DOHH2 (cell line): ENCODE data around the gene PINLYP.

Source experiments
- H3F3A ChIP-seq: fragments of 200-600 bp; sonication (generic), shearing (Covaris generic); 2 replicates; pipeline ENCODE4 v1.6.0; 2016; ENCODE audit warnings: antibody characterized with exemption, mild to moderate bottlenecking; ENCODE audit not compliant: control insufficient read depth, insufficient read depth
- H3K27ac ChIP-seq: fragments of 200-600 bp; sonication (generic); 2 replicates; pipeline ENCODE4 v1.5.1; 2014; ENCODE audit warnings: low read depth, mild to moderate bottlenecking, low read length, moderate library complexity
- H3K27me3 ChIP-seq: fragments of 200-600 bp; sonication (generic); 2 replicates; pipeline ENCODE4 v1.6.1; 2014; ENCODE audit warnings: mild to moderate bottlenecking, low read length, mixed read lengths; ENCODE audit not compliant: control insufficient read depth
- H3K36me3 ChIP-seq: fragments of 200-600 bp; sonication (generic); 2 replicates; pipeline ENCODE4 v1.6.1; 2014; ENCODE audit warnings: mild to moderate bottlenecking, low read length, moderate library complexity, mixed read lengths; ENCODE audit not compliant: control insufficient read depth
- H3K4me1 ChIP-seq: fragments of 200-600 bp; sonication (generic); 2 replicates; pipeline ENCODE4 v1.6.1; 2014; ENCODE audit warnings: mild to moderate bottlenecking, low read length, mixed read lengths; ENCODE audit not compliant: control insufficient read depth
- H3K4me2 ChIP-seq: fragments of 200-600 bp; sonication (generic); 2 replicates; pipeline ENCODE4 v1.6.0; 2014; ENCODE audit warnings: mild to moderate bottlenecking, low read length, moderate library complexity
- H3K4me3 ChIP-seq: fragments of 200-600 bp; sonication (generic); 2 replicates; pipeline ENCODE4 v1.5.1; 2014; ENCODE audit warnings: mild to moderate bottlenecking, low read length, mixed read lengths
- H3K79me2 ChIP-seq: fragments of 200-600 bp; sonication (generic); 2 replicates; pipeline ENCODE4 v1.6.1; 2014; ENCODE audit warnings: mild to moderate bottlenecking, low read length, mixed read lengths; ENCODE audit not compliant: control insufficient read depth
- H3K9me2 ChIP-seq: fragments of 200-600 bp; sonication (generic); replicated peaks from 2 replicates; pipeline ENCODE4 v1.6.1; 2014; ENCODE audit warnings: mild to moderate bottlenecking, low read length, mixed read lengths; ENCODE audit not compliant: control insufficient read depth
- H3K9me3 ChIP-seq: fragments of 200-600 bp; sonication (generic); 2 replicates; pipeline ENCODE4 v1.6.1; 2014; ENCODE audit warnings: antibody characterized with exemption, low read length, mixed read lengths; ENCODE audit not compliant: control insufficient read depth, insufficient read depth
- H4K20me1 ChIP-seq: fragments of 200-600 bp; sonication (generic); 2 replicates; pipeline ENCODE4 v1.6.0; 2014; ENCODE audit warnings: low read depth, mild to moderate bottlenecking, antibody characterized with exemption, low read length, moderate library complexity; ENCODE audit not compliant: control insufficient read depth, insufficient read depth
- CTCF ChIP-seq: fragments of 200-600 bp; sonication (generic); IDR thresholded peaks from one replicate; pipeline ENCODE4 v1.5.1; 2014; ENCODE audit warnings: antibody characterized with exemption, mild to moderate bottlenecking, low read depth, low read length; ENCODE audit not compliant: poor library complexity, severe bottlenecking
- EZH2phosphoT487 ChIP-seq: fragments of 200-600 bp; sonication (generic); IDR thresholded peaks from 2 replicates; pipeline ENCODE4 v1.6.1; 2017; ENCODE audit warnings: borderline replicate concordance, mild to moderate bottlenecking, antibody characterized with exemption, low read length, moderate library complexity, mixed read lengths

Gene PINLYP

GRCh38 chr19:43591904-43592772, 16.5 kb downstream of the PINLYP start:
- Histone ChIP-seq H3K79me2 (peaks cover 27% of the 10 kb centered on the region), H3K36me3 (peaks cover 21% of the 10 kb centered on the region), H4K20me1 (no peaks in the 10 kb centered on the region), H3F3A (no peaks in the 10 kb centered on the region), H3K9me2 (no peaks in the 10 kb centered on the region), H3K4me1 (peaks cover 12% of the 10 kb centered on the region), H3K27me3 (no peaks in the 10 kb centered on the region), H3K9me3 (no peaks in the 10 kb centered on the region), H3K4me2 (no peak overlapping the region), H3K27ac (no peak overlapping the region), H3K4me3 (no peak overlapping the region)
- TF ChIP-seq CTCF (no peak), EZH2phosphoT487 (no peak)

GRCh38 chr19:43592800-43593350, 17.3 kb downstream of the PINLYP start:
- no peaks in the 10 kb centered on the region for H3K9me2 ChIP-seq
- H3K9me3 ChIP-seq = no peaks in the 10 kb centered on the region
- H3K27me3 ChIP-seq = no peaks in the 10 kb centered on the region
- no peak overlapping the region for H3K4me2 ChIP-seq
- H3K36me3 ChIP-seq = peaks cover 23% of the 10 kb centered on the region
- H3F3A ChIP-seq = no peaks in the 10 kb centered on the region
- TF ChIP-seq CTCF = no peak
- TF ChIP-seq EZH2phosphoT487 = no peak
- peaks cover 20% of the 10 kb centered on the region for H3K4me1 ChIP-seq
- no peak overlapping the region for H3K4me3 ChIP-seq
- peaks cover 35% of the 10 kb centered on the region for H3K79me2 ChIP-seq
- H3K27ac ChIP-seq = no peak overlapping the region
- H4K20me1 ChIP-seq = no peaks in the 10 kb centered on the region

- Histone ChIP-seq H3K9me2 (no peaks in the 10 kb centered on the region), H3K4me3 (no peak overlapping the region), H3K36me3 (peaks cover 36% of the 10 kb centered on the region), H4K20me1 (no peaks in the 10 kb centered on the region), H3K4me1 (peaks cover 26% of the 10 kb centered on the region), H3K27ac (no peak overlapping the region), H3K9me3 (no peaks in the 10 kb centered on the region), H3K4me2 (peak overlapping the region; percentile 90; the same call in 1 of the 2 replicates), H3K27me3 (no peaks in the 10 kb centered on the region), H3K79me2 (peaks cover 48% of the 10 kb centered on the region), H3F3A (no peaks in the 10 kb centered on the region)
- TF ChIP-seq CTCF (no peak), EZH2phosphoT487 (no peak)
Measured at GRCh38 chr19:43594081-43594697, 18.6 kb downstream of the PINLYP start.
